Epithelial cell of proximal tubule (primary cell): ENCODE results near the gene COL20A1. TPM values are rescaled to one million over a fixed set of nuclear protein-coding genes. Genes with fewer than 3 reads are reported as not detected.

Source experiments
- DNase-seq: peaks from one replicate; pipeline ENCODE4 v3.0.0-alpha.2; 2011; ENCODE audit warnings: low read depth
- H3K4me3 ChIP-seq: 2 replicates; pipeline ENCODE4 v1.5.1; 2011; ENCODE audit warnings: low read depth, mild to moderate bottlenecking, low read length
- CTCF ChIP-seq: conservative IDR thresholded peaks from 2 replicates; pipeline ENCODE4 v1.5.1; 2012; ENCODE audit warnings: low read depth, mild to moderate bottlenecking, low read length
- total RNA-seq: library from RNA; depleted of rRNA; stranded (reverse); fragments of >200 nt; gene quantifications from 2 replicates; pipeline ENCODE4 v1.2.3, GENCODE V29; 2015

Gene COL20A1
- total RNA-seq, 1 donor from 2014 or later = not detected

- no peak for TF ChIP-seq CTCF
- H3K4me3 ChIP-seq = no peak overlapping the region
- no peak for DNase-seq
Measured at GRCh38 chr20:63312690-63313348, 19.8 kb downstream of the COL20A1 start.

- no peak for DNase-seq
- no peak for TF ChIP-seq CTCF
Measured at GRCh38 chr20:63313349-63314014, 20.5 kb downstream of the COL20A1 start.

GRCh38 chr20:63314015-63314471 is 21.1 kb downstream of the COL20A1 start:
- no peak overlapping the region for H3K4me3 ChIP-seq
- TF ChIP-seq CTCF = no peak
- no peak for DNase-seq

More at GRCh38 chr20:63313349-63314014, 20.5 kb downstream of the COL20A1 start:
- no peak overlapping the region for H3K4me3 ChIP-seq

GRCh38 chr20:63314566-63315239 is 21.7 kb downstream of the COL20A1 start:
- no peak for TF ChIP-seq CTCF
- DNase-seq = no peak
- H3K4me3 ChIP-seq = no peak overlapping the region

- H3K4me3 ChIP-seq = no peak overlapping the region
- TF ChIP-seq CTCF = no peak
- DNase-seq = no peak
Measured at GRCh38 chr20:63315240-63315689, 22.3 kb downstream of the COL20A1 start.

GRCh38 chr20:63315731-63316491 is 22.9 kb downstream of the COL20A1 start:
- H3K4me3 ChIP-seq = no peak overlapping the region
- DNase-seq = no peak
- TF ChIP-seq CTCF = no peak
